ENCODE measurements around the gene RTN4RL1. TPM values are rescaled to one million over a fixed set of nuclear protein-coding genes. Genes with fewer than 3 reads are reported as not detected.

Gene RTN4RL1
- total RNA-seq, 2 experiments from 2014 or later: 1.3 to 1.5 TPM

- POLR2A ChIA-PET: no interaction called here
- CTCF ChIA-PET: interaction anchor here (11.0 kb wide), 1 partner anchor 6 kb away, joined by 115 read pairs; the partner anchor contains the start of gene HIC1
Observed at GRCh38 chr17:2062571-2063183, 37.5 kb upstream of the RTN4RL1 start.

GRCh38 chr17:2061441-2061958, 36.4 kb upstream of the RTN4RL1 start:
- POLR2A ChIA-PET: no interaction called here
- CTCF ChIA-PET: no interaction called here

- POLR2A ChIA-PET: interaction anchor here (0.5 kb wide), 1 partner anchor 208 kb away, joined by 7 read pairs; no protein-coding TSS in a partner anchor
- CTCF ChIA-PET: interaction anchor here (0.5 to 3.4 kb wide), 3 partner anchors 154 to 185 kb away, joined by 3 to 36 read pairs (median 11); no protein-coding TSS in a partner anchor
Observed at GRCh38 chr17:2060681-2061440, 35.7 kb upstream of the RTN4RL1 start.

- CTCF ChIA-PET: interaction anchor here (0.5 to 3.4 kb wide), 4 partner anchors 30 to 185 kb away, joined by 3 to 36 read pairs (median 7); no protein-coding TSS in a partner anchor
Observed at GRCh38 chr17:2060385-2060658, 35.2 kb upstream of the RTN4RL1 start.

GRCh38 chr17:2059547-2060384, 34.6 kb upstream of the RTN4RL1 start:
- ChIA-PET POLR2A (no interaction called here), CTCF (interaction anchor here (0.6 to 7.4 kb wide), 7 partner anchors 8 to 395 kb away, joined by 3 to 115 read pairs (median 11); no protein-coding TSS in a partner anchor)

More at GRCh38 chr17:2060385-2060658, 35.2 kb upstream of the RTN4RL1 start:
- POLR2A ChIA-PET: no interaction called here

GRCh38 chr17:2058586-2059546, 33.7 kb upstream of the RTN4RL1 start:
- POLR2A ChIA-PET: interaction anchor here (0.9 to 1.2 kb wide), 3 partner anchors 10 to 186 kb away, joined by 4 to 6 read pairs (median 5); no protein-coding TSS in a partner anchor

GRCh38 chr17:2057760-2058585, 32.8 kb upstream of the RTN4RL1 start:
- POLR2A ChIA-PET: interaction anchor here (0.9 to 1.2 kb wide), 3 partner anchors 11 to 187 kb away, joined by 4 to 6 read pairs (median 5); no protein-coding TSS in a partner anchor

More at GRCh38 chr17:2058586-2059546, 33.7 kb upstream of the RTN4RL1 start:
- CTCF ChIA-PET: interaction anchor here (0.6 to 7.4 kb wide), 17 partner anchors 9 to 394 kb away, joined by 3 to 115 read pairs (median 4); no protein-coding TSS in a partner anchor

GRCh38 chr17:2057175-2057759, 32.1 kb upstream of the RTN4RL1 start:
- POLR2A ChIA-PET: interaction anchor here (1.2 to 3.2 kb wide), 3 partner anchors 12 to 188 kb away, joined by 5 to 20 read pairs (median 17); no protein-coding TSS in a partner anchor
- CTCF ChIA-PET: interaction anchor here (0.6 to 7.4 kb wide), 10 partner anchors 11 to 793 kb away, joined by 3 to 115 read pairs (median 4); no protein-coding TSS in a partner anchor

More at GRCh38 chr17:2057760-2058585, 32.8 kb upstream of the RTN4RL1 start:
- CTCF ChIA-PET: interaction anchor here (0.7 to 7.4 kb wide), 13 partner anchors 10 to 224 kb away, joined by 3 to 115 read pairs (median 4); no protein-coding TSS in a partner anchor

- ChIA-PET CTCF (interaction anchor here (0.6 to 7.4 kb wide), 11 partner anchors 12 to 794 kb away, joined by 3 to 115 read pairs (median 5); no protein-coding TSS in a partner anchor), POLR2A (interaction anchor here (0.6 to 3.2 kb wide), 10 partner anchors 8 to 209 kb away, joined by 3 to 20 read pairs (median 4); no protein-coding TSS in a partner anchor)
Observed at GRCh38 chr17:2056206-2057174, 31.4 kb upstream of the RTN4RL1 start.

- CTCF ChIA-PET: interaction anchor here (0.6 to 7.4 kb wide), 23 partner anchors 13 to 273 kb away, joined by 3 to 115 read pairs (median 4); partner anchors contain the start of gene OVCA2
- POLR2A ChIA-PET: interaction anchor here (0.6 to 3.2 kb wide), 15 partner anchors 9 to 327 kb away, joined by 3 to 20 read pairs (median 4); partner anchors contain the start of gene TSR1
Observed at GRCh38 chr17:2055292-2056205, 30.4 kb upstream of the RTN4RL1 start.

- ChIA-PET CTCF (interaction anchor here (0.6 to 7.4 kb wide), 34 partner anchors 13 to 281 kb away, joined by 3 to 115 read pairs (median 3); partner anchors contain the start of genes DPH1, OVCA2 and TSR1), POLR2A (interaction anchor here (0.6 to 3.2 kb wide), 10 partner anchors 14 to 328 kb away, joined by 3 to 20 read pairs (median 5); partner anchors contain the start of gene TSR1)
Observed at GRCh38 chr17:2054512-2055291, 29.6 kb upstream of the RTN4RL1 start, which contains the start of gene HIC1. Gene HIC1 (plus strand): TSS chr17:2055103. CDS start chr17:2056691, 1,588 bp downstream.

GRCh38 chr17:2054262-2054511, 29.1 kb upstream of the RTN4RL1 start:
- CTCF ChIA-PET: interaction anchor here (0.6 to 7.4 kb wide), 32 partner anchors 13 to 281 kb away, joined by 3 to 115 read pairs (median 4); partner anchors contain the start of genes DPH1, OVCA2 and TSR1
- POLR2A ChIA-PET: interaction anchor here (1.7 to 3.2 kb wide), 3 partner anchors 15 to 191 kb away, joined by 6 to 20 read pairs (median 17); no protein-coding TSS in a partner anchor
